Psoas muscle (tissue), 8 donors: Measurements from ENCODE around the gene MED31. TPM values are rescaled to one million over a fixed set of nuclear protein-coding genes. Genes with fewer than 3 reads are reported as not detected.

Source experiments
- ATAC-seq, 4 donors: fragments of 200-7000 bp; cut with Tn5 transposase; one replicate each; pipeline ENCODE4 v1.9.1; 2020; ENCODE audit warnings: moderate library complexity in 3 of 4, mild to moderate bottlenecking in 2 of 4
- DNase-seq, 2 donors: peaks; one replicate each; pipeline ENCODE4 v3.0.0-alpha.2; 2020
- H3K27ac ChIP-seq: fragments of 200-600 bp; one replicate; pipeline ENCODE4 v1.8.0; 2022
- H3K27me3 ChIP-seq, 3 donors: fragments of 200-600 bp in 1 of 3; one replicate each; pipeline versions ENCODE4 v1.6.1 to v1.8.0; 2013 to 2022; ENCODE audit warnings: low read length in 2 of 3, mild to moderate bottlenecking in 2 of 3, moderate library complexity in 1 of 3; ENCODE audit not compliant: insufficient read depth in 3 of 3
- H3K36me3 ChIP-seq, 2 donors: fragments of 200-600 bp in 1 of 2; one replicate each; pipeline versions ENCODE4 v1.6.1 to v1.8.0; 2013 to 2022; ENCODE audit warnings: low read depth in 1 of 2, mild to moderate bottlenecking in 1 of 2, moderate library complexity in 1 of 2; ENCODE audit not compliant: insufficient read depth in 1 of 2
- H3K4me1 ChIP-seq: fragments of 200-600 bp; one replicate; pipeline ENCODE4 v1.8.0; 2022
- H3K4me3 ChIP-seq: fragments of 200-600 bp; one replicate; pipeline ENCODE4 v1.8.0; 2022; ENCODE audit warnings: mild to moderate bottlenecking
- H3K9me3 ChIP-seq: fragments of 200-600 bp; one replicate; pipeline ENCODE4 v1.8.0; 2022
- WGBS, 3 donors: extraction: QIAGEN DNeasy Blood & Tissue Kit; methylation state at CpG; one replicate each; pipeline versions ENCODE4 v1.1.6 to v1.1.7; 2013; 5-methylcytosine and 5-hydroxymethylcytosine counted together
- intact Hi-C, 2 donors: fragments of 100-400 bp; cut with DNase I; formaldehyde crosslinking; loops; one replicate each; pipeline versions ENCODE4 v1.11.0 to v1.14.2; 2022
- polyA plus RNA-seq, 3 donors: library from polyadenylated mRNA; stranded (reverse); fragments of 200-250 nt; gene quantifications; one replicate each; pipeline ENCODE4 v1.2.3, GENCODE V29; 2013
- total RNA-seq, 4 donors: library from RNA; stranded (reverse); fragmentation: NEBNext Ultra II Directional in 2 of 4; extraction: Animal tissue kit (Norgen Biotek cat#: 25700) in 2 of 4; gene quantifications; one replicate each; pipeline versions ENCODE4 v1.2.1 to v1.2.4, GENCODE V29; 2021 to 2023
- TF ChIP-seq, protein P1 (sequence below): fragments of 200-600 bp; IDR thresholded peaks from one replicate; pipeline ENCODE4 v1.8.0; 2022; ENCODE audit warnings: antibody characterized with exemption
- donor health status: healthy with polysubstance abuse.
- donor health status: DM: no; HTN: no; CAD: no; lungs with moderate emphysema.
- donor health status: Bipolar disorder and iron deficiency.
- donor health status: healthy.
- donor health status: DM: yes; HTN: yes; CAD: no.
- donor health status: DM: no; HTN: no; CAD: no.
- donor health status: DM: no; HTN: no; CAD: no.
- donor health status: DM: yes; HTN: yes; CAD: no.

MED31 gene
- total and polyA plus RNA-seq, 7 donors: 12.2 to 55.2 (median 12.7) TPM

DNA sequence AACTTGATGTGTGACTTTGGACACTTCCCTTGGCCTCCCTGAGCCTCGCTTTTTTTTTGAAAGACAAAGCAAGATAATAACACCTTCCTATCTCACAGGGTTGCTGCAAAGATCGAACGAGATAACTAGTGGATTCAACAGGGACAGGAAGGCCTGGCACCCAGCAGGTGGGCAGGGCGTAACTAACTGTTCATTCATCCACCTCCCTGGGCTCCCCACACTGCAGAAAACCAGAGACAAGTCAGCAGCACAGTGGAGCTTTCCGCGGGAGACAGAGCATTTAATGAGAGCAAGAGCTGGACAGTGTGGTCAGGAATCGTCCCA lies 33.0 kb upstream of the MED31 start:
- H3K4me1 ChIP-seq: no peaks in the 10 kb centered on the region
- no peaks in the 10 kb centered on the region for H3K9me3 ChIP-seq
- no peaks in the 10 kb centered on the region for H3K36me3 ChIP-seq
- ATAC-seq (no peak), DNase-seq (no peak)
- no peak overlapping the region for H3K27ac ChIP-seq
- 67 to 76% (median 68%) methylated on average over 7 of the region's 7 CpGs for WGBS, 3 donors
- H3K4me3 ChIP-seq: no peak overlapping the region
- intact Hi-C loops: no loop called here
- H3K27me3 ChIP-seq: peaks cover 0 to 32% (median under 1%) of the 10 kb centered on the region in 3 donors
- TF ChIP-seq, protein P1, sequence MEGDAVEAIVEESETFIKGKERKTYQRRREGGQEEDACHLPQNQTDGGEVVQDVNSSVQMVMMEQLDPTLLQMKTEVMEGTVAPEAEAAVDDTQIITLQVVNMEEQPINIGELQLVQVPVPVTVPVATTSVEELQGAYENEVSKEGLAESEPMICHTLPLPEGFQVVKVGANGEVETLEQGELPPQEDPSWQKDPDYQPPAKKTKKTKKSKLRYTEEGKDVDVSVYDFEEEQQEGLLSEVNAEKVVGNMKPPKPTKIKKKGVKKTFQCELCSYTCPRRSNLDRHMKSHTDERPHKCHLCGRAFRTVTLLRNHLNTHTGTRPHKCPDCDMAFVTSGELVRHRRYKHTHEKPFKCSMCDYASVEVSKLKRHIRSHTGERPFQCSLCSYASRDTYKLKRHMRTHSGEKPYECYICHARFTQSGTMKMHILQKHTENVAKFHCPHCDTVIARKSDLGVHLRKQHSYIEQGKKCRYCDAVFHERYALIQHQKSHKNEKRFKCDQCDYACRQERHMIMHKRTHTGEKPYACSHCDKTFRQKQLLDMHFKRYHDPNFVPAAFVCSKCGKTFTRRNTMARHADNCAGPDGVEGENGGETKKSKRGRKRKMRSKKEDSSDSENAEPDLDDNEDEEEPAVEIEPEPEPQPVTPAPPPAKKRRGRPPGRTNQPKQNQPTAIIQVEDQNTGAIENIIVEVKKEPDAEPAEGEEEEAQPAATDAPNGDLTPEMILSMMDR: no peak

GRCh38 chr17:6683730-6684459 lies 32.5 kb upstream of the MED31 start:
- no peaks in the 10 kb centered on the region for H3K4me1 ChIP-seq
- intact Hi-C loops: no loop called here
- no peak overlapping the region for H3K4me3 ChIP-seq
- ATAC-seq (no peak), DNase-seq (no peak)
- no peaks in the 10 kb centered on the region for H3K36me3 ChIP-seq
- TF ChIP-seq, protein P1: no peak
- no peaks in the 10 kb centered on the region for H3K9me3 ChIP-seq
- H3K27me3 ChIP-seq: peaks cover 0 to 33% (median 2%) of the 10 kb centered on the region in 3 donors
- H3K27ac ChIP-seq: no peak overlapping the region
- WGBS, 3 donors: 81 to 89% (median 88%) methylated on average over 3 of the region's 3 CpGs

DNA sequence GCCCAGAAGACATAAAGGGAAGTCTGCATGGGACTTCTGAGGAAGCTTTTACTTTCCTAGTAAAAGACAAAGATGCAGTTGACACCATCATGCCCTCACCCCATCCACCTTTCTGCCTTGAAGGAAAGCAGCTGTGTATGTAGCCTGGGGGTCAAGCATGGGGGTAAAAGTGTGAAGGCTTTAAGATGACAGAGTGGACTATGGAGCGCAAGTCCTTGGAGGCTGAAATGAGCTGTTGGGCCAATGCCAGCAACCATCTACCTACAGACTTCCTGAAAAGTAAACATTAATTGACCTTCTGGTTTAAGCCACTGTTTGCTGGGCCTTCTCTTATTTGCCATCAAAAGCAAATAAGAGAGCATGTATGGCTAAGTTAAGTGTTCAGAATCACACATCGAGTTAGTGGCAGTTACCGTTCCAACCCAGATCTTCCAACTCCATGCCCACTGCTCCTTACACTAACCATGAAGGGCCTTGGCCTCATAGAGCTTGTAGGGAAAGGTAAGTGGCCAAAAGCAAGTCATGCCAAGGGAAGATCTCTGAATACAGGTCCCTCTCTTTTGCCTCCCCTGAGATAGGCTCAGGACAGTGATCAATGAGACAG lies 31.8 kb upstream of the MED31 start:
- intact Hi-C loops: no loop called here
- H3K27me3 ChIP-seq: peaks cover 0 to 37% (median 4%) of the 10 kb centered on the region in 3 donors
- DNase-seq: no peak
- no peaks in the 10 kb centered on the region for H3K36me3 ChIP-seq
- H3K4me1 ChIP-seq: no peaks in the 10 kb centered on the region
- TF ChIP-seq, protein P1: no peak
- no peak overlapping the region for H3K4me3 ChIP-seq
- H3K27ac ChIP-seq: no peak overlapping the region
- WGBS, 3 donors: 91 to 92% (median 91%) methylated on average over 3 of the region's 3 CpGs
- no peaks in the 10 kb centered on the region for H3K9me3 ChIP-seq
- ATAC-seq: no peak

DNA sequence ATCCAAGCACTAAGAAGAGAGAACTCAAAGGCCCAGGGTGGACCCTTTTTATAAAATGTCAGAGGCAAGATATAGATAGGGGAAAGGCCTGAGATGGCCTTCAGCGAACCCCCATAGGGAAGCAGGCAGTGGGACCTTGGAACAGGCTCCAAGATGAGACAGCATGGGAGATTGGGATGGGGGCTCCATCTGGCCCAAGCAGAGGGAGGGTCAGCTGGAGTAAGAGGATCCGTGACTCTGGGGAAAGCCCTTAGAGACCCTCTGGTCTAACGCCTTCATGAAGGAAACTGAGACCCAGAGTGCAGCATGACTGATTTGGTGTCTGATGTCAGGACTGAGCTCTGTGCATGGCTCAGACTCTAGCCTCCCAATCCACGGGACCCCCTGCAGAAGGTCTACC lies 30.9 kb upstream of the MED31 start:
- DNase-seq: no peak
- TF ChIP-seq, protein P1: no peak
- Histone ChIP-seq H3K4me1 (no peaks in the 10 kb centered on the region), H3K36me3 (no peaks in the 10 kb centered on the region), H3K9me3 (no peaks in the 10 kb centered on the region), H3K27me3 (peaks cover 0 to 40% (median 4%) of the 10 kb centered on the region in 3 donors), H3K27ac (no peak overlapping the region), H3K4me3 (no peak overlapping the region)
- 75 to 81% (median 76%) methylated on average over 4 of the region's 4 CpGs for WGBS, 3 donors
- intact Hi-C loops: no loop called here
- no peak for ATAC-seq
